Peyer's patch (tissue), 4 donors: ENCODE results near the gene AMPD1.

Experiments used
- CTCF ChIP-seq, 6 experiments: fragments of 450-650 bp in 4 of 6; fragments of 200-600 bp in 2 of 6; sonication (generic) in 1 of 6; IDR thresholded peaks; one replicate each; pipeline ENCODE4 v1.5.1; 2017 to 2019; ENCODE audit warnings: antibody characterized with exemption in 6 of 6, mild to moderate bottlenecking in 3 of 6, moderate library complexity in 1 of 6
- POLR2A ChIP-seq, 2 donors: fragments of 450-650 bp; IDR thresholded peaks; one replicate each; pipeline ENCODE4 v1.5.1; 2017; ENCODE audit warnings: antibody characterized with exemption in 2 of 2, mild to moderate bottlenecking in 2 of 2, moderate library complexity in 2 of 2

DNA sequence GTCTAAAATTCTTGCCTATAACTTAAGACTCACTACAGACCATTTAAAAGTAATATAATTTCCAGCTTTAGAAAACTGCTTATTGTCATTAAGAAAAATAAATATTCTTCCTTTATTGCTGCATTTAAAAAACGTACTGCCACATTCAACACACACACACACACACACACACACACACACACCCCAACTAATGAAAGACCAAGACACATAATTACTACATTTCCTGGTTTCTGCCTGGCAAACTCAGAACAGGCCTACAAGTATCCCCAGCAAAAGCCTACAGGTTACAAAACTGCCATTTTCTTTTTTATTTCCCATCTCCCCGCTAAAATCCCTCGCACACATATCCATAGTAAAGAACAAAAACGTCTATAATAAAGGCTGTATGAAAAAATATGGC is 27.0 kb downstream of the AMPD1 start:
- TF ChIP-seq CTCF (IDR thresholded peaks at IDR 0.05) = no peak
- TF ChIP-seq POLR2A (IDR thresholded peaks at IDR 0.05) = no peak
